Sigmoid colon (tissue), 4 donors: ENCODE results near the gene PLGRKT.
"Not testable (repeated sequence)": the region's sequence is repeated elsewhere in the genome, so short reads cannot be mapped to it uniquely, and the experiment has no call there.

Experiments
- POLR2A ChIP-seq, 2 donors: fragments of 450-650 bp; IDR thresholded peaks; one replicate each; pipeline ENCODE4 v1.6.1; 2016; ENCODE audit warnings: antibody characterized with exemption in 2 of 2, mild to moderate bottlenecking in 2 of 2, moderate library complexity in 2 of 2
- POLR2AphosphoS5 ChIP-seq, 4 donors: sonication (generic); formaldehyde crosslinking; IDR thresholded peaks; one replicate each; pipeline ENCODE4 v1.6.1; 2017; ENCODE audit warnings: antibody characterized with exemption in 4 of 4
- TF ChIP-seq, protein P1 (sequence below), 4 experiments: fragments of 450-650 bp in 3 of 4; fragments of 200-600 bp in 1 of 4; IDR thresholded peaks; one replicate each; pipeline ENCODE4 v1.5.1; 2016 to 2019; ENCODE audit warnings: antibody characterized with exemption in 4 of 4, mild to moderate bottlenecking in 3 of 4, moderate library complexity in 2 of 4

- TF ChIP-seq, protein P1, sequence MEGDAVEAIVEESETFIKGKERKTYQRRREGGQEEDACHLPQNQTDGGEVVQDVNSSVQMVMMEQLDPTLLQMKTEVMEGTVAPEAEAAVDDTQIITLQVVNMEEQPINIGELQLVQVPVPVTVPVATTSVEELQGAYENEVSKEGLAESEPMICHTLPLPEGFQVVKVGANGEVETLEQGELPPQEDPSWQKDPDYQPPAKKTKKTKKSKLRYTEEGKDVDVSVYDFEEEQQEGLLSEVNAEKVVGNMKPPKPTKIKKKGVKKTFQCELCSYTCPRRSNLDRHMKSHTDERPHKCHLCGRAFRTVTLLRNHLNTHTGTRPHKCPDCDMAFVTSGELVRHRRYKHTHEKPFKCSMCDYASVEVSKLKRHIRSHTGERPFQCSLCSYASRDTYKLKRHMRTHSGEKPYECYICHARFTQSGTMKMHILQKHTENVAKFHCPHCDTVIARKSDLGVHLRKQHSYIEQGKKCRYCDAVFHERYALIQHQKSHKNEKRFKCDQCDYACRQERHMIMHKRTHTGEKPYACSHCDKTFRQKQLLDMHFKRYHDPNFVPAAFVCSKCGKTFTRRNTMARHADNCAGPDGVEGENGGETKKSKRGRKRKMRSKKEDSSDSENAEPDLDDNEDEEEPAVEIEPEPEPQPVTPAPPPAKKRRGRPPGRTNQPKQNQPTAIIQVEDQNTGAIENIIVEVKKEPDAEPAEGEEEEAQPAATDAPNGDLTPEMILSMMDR (IDR thresholded peaks at IDR 0.05) = not testable (repeated sequence)
- TF ChIP-seq POLR2AphosphoS5, POLR2A (IDR thresholded peaks at IDR 0.05): not testable (repeated sequence)
Measured at GRCh38 chr9:5316406-5316805, 121.3 kb downstream of the PLGRKT start.
